T-helper 17 cell (primary cell): Measurements from ENCODE around the gene SDK1. TPM values are rescaled to one million over a fixed set of nuclear protein-coding genes. Genes with fewer than 3 reads are reported as not detected.
A peak's percentile ranks its signal among the peaks of the same experiment; 100 is the strongest.
"Not testable (repeated sequence)": the region's sequence is repeated elsewhere in the genome, so short reads cannot be mapped to it uniquely, and the experiment has no call there.

ENCODE experiments used
- ATAC-seq: fragments of 150-1000 bp; cut with Tn5 transposase; 2 replicates; pipeline ENCODE4 v1.10.0; 2021; ENCODE audit warnings: mild to moderate bottlenecking, moderate library complexity
- DNase-seq, 3 donors: peaks; one replicate each; pipeline versions ENCODE4 v3.0.0 to v3.0.0-alpha.2; 2020 to 2021
- H3K9me3 ChIP-seq: one replicate; pipeline ENCODE4 v1.7.0; 2013; ENCODE audit warnings: low read length, mild to moderate bottlenecking; ENCODE audit not compliant: control insufficient read depth, poor library complexity, severe bottlenecking
- H3K27ac Mint-ChIP-seq: one replicate; pipeline ENCODE4 v1.8.0; 2022; ENCODE audit warnings: mild to moderate bottlenecking, moderate library complexity, mixed read lengths
- H3K27me3 Mint-ChIP-seq: one replicate; pipeline ENCODE4 v1.8.0; 2022; ENCODE audit warnings: mixed read lengths
- H3K36me3 Mint-ChIP-seq: one replicate; pipeline ENCODE4 v1.8.0; 2022; ENCODE audit warnings: low read depth, mixed read lengths
- H3K4me1 Mint-ChIP-seq: one replicate; pipeline ENCODE4 v1.8.0; 2022; ENCODE audit warnings: mild to moderate bottlenecking, mixed read lengths
- H3K4me3 Mint-ChIP-seq: one replicate; pipeline ENCODE4 v1.8.0; 2022; ENCODE audit warnings: mild to moderate bottlenecking, moderate library complexity, mixed read lengths
- total RNA-seq, 4 donors: library from RNA in 2 of 4; stranded (reverse) in 2 of 4; gene quantifications; one replicate each; pipeline ENCODE4 v1.2.3 and lab custom pipeline; 2022 to 2026

The SDK1 gene
- total RNA-seq, 2 donors from 2014 or later: 0.12 to 0.13 TPM

GRCh38 chr7:3560495-3560894, 259.4 kb downstream of the SDK1 start:
- no peak for DNase-seq
- no peak for ATAC-seq
- peaks cover 2% of the 10 kb centered on the region for H3K36me3 Mint-ChIP-seq
- no peaks in the 10 kb centered on the region for H3K9me3 ChIP-seq
- peaks cover 3% of the 10 kb centered on the region for H3K4me1 Mint-ChIP-seq
- H3K27me3 Mint-ChIP-seq: peaks cover 24% of the 10 kb centered on the region
- no peak overlapping the region for H3K4me3 Mint-ChIP-seq
- no peak overlapping the region for H3K27ac Mint-ChIP-seq

- ATAC-seq (no peak), DNase-seq (no peak)
- Mint-ChIP-seq H3K27ac (no peak overlapping the region), H3K4me1 (peaks cover 4% of the 10 kb centered on the region), H3K36me3 (no peaks in the 10 kb centered on the region), H3K27me3 (peaks cover 23% of the 10 kb centered on the region), H3K4me3 (no peak overlapping the region)
- H3K9me3 ChIP-seq: no peaks in the 10 kb centered on the region
Observed at GRCh38 chr7:3561932-3562331, 260.9 kb downstream of the SDK1 start.

- no peak overlapping the region for H3K4me3 Mint-ChIP-seq
- H3K4me1 Mint-ChIP-seq: peaks cover 4% of the 10 kb centered on the region
- DNase-seq (no peak), ATAC-seq (no peak)
- H3K27me3 Mint-ChIP-seq: peaks cover 23% of the 10 kb centered on the region
- no peaks in the 10 kb centered on the region for H3K9me3 ChIP-seq
- H3K36me3 Mint-ChIP-seq: no peaks in the 10 kb centered on the region
- no peak overlapping the region for H3K27ac Mint-ChIP-seq
Observed at GRCh38 chr7:3564231-3564630, 263.2 kb downstream of the SDK1 start.

- Mint-ChIP-seq H3K4me3 (no peak overlapping the region), H3K36me3 (peaks cover 2% of the 10 kb centered on the region), H3K27me3 (peaks cover 8% of the 10 kb centered on the region), H3K27ac (peak overlapping the region; percentile 59), H3K4me1 (peaks cover 4% of the 10 kb centered on the region)
- H3K9me3 ChIP-seq: no peaks in the 10 kb centered on the region
- DNase-seq (no peak), ATAC-seq (no peak)
Observed at GRCh38 chr7:3568516-3568915, 267.5 kb downstream of the SDK1 start.

- no peak overlapping the region for H3K4me3 Mint-ChIP-seq
- H3K4me1 Mint-ChIP-seq: peaks cover 2% of the 10 kb centered on the region
- no peak overlapping the region for H3K27ac Mint-ChIP-seq
- H3K27me3 Mint-ChIP-seq: peaks cover 13% of the 10 kb centered on the region
- ATAC-seq: no peak
- H3K36me3 Mint-ChIP-seq: peaks cover 2% of the 10 kb centered on the region
- H3K9me3 ChIP-seq: no peaks in the 10 kb centered on the region
- no peak for DNase-seq
Observed at GRCh38 chr7:3569643-3570042, 268.6 kb downstream of the SDK1 start.

GRCh38 chr7:3573151-3573550, 272.1 kb downstream of the SDK1 start:
- no peak overlapping the region for H3K27ac Mint-ChIP-seq
- H3K36me3 Mint-ChIP-seq: peaks cover 2% of the 10 kb centered on the region
- no peak for ATAC-seq
- H3K4me1 Mint-ChIP-seq: no peaks in the 10 kb centered on the region
- no peak for DNase-seq
- H3K9me3 ChIP-seq: no peaks in the 10 kb centered on the region
- peaks cover 16% of the 10 kb centered on the region for H3K27me3 Mint-ChIP-seq
- H3K4me3 Mint-ChIP-seq: no peak overlapping the region

- ATAC-seq (no peak), DNase-seq (no peak)
- H3K9me3 ChIP-seq: no peaks in the 10 kb centered on the region
- peaks cover 16% of the 10 kb centered on the region for H3K27me3 Mint-ChIP-seq
- peaks cover 2% of the 10 kb centered on the region for H3K36me3 Mint-ChIP-seq
- no peaks in the 10 kb centered on the region for H3K4me1 Mint-ChIP-seq
- no peak overlapping the region for H3K4me3 Mint-ChIP-seq
- H3K27ac Mint-ChIP-seq: no peak overlapping the region
Observed at GRCh38 chr7:3574386-3574785, 273.3 kb downstream of the SDK1 start.

- DNase-seq (no peak), ATAC-seq (no peak)
- no peaks in the 10 kb centered on the region for H3K9me3 ChIP-seq
- no peaks in the 10 kb centered on the region for H3K4me1 Mint-ChIP-seq
- H3K4me3 Mint-ChIP-seq: no peak overlapping the region
- H3K27ac Mint-ChIP-seq: no peak overlapping the region
- H3K27me3 Mint-ChIP-seq: peaks cover 16% of the 10 kb centered on the region
- H3K36me3 Mint-ChIP-seq: peaks cover 2% of the 10 kb centered on the region
Observed at GRCh38 chr7:3575753-3576531, 274.9 kb downstream of the SDK1 start.

- Mint-ChIP-seq H3K4me1 (no peaks in the 10 kb centered on the region), H3K27ac (no peak overlapping the region), H3K36me3 (no peaks in the 10 kb centered on the region), H3K27me3 (peaks cover 7% of the 10 kb centered on the region), H3K4me3 (no peak overlapping the region)
- no peak for ATAC-seq
- DNase-seq: no peak
- H3K9me3 ChIP-seq: no peaks in the 10 kb centered on the region
Observed at GRCh38 chr7:3578399-3578798, 277.3 kb downstream of the SDK1 start.

GRCh38 chr7:3579638-3580219, 278.7 kb downstream of the SDK1 start:
- H3K27me3 Mint-ChIP-seq: peaks cover 2% of the 10 kb centered on the region
- DNase-seq (no peak), ATAC-seq (no peak)
- no peak overlapping the region for H3K27ac Mint-ChIP-seq
- H3K36me3 Mint-ChIP-seq: no peaks in the 10 kb centered on the region
- no peaks in the 10 kb centered on the region for H3K4me1 Mint-ChIP-seq
- H3K9me3 ChIP-seq: no peaks in the 10 kb centered on the region
- no peak overlapping the region for H3K4me3 Mint-ChIP-seq

GRCh38 chr7:3582145-3582544, 281.1 kb downstream of the SDK1 start:
- not testable (repeated sequence) for H3K4me1 Mint-ChIP-seq, H3K4me3 Mint-ChIP-seq, H3K9me3 ChIP-seq, H3K27me3 Mint-ChIP-seq, DNase-seq, H3K36me3 Mint-ChIP-seq, ATAC-seq, H3K27ac Mint-ChIP-seq

GRCh38 chr7:3585826-3586225, 284.8 kb downstream of the SDK1 start:
- Mint-ChIP-seq H3K27me3 (no peaks in the 10 kb centered on the region), H3K4me3 (no peak overlapping the region), H3K4me1 (no peaks in the 10 kb centered on the region), H3K27ac (no peak overlapping the region), H3K36me3 (peaks cover 2% of the 10 kb centered on the region)
- no peak for DNase-seq
- H3K9me3 ChIP-seq: no peaks in the 10 kb centered on the region
- ATAC-seq: no peak

- H3K4me3 Mint-ChIP-seq: no peak overlapping the region
- no peak overlapping the region for H3K27ac Mint-ChIP-seq
- DNase-seq (no peak), ATAC-seq (no peak)
- H3K27me3 Mint-ChIP-seq: peaks cover 5% of the 10 kb centered on the region
- peaks cover 2% of the 10 kb centered on the region for H3K36me3 Mint-ChIP-seq
- H3K4me1 Mint-ChIP-seq: peaks cover 2% of the 10 kb centered on the region
- no peaks in the 10 kb centered on the region for H3K9me3 ChIP-seq
Observed at GRCh38 chr7:3588341-3588740, 287.3 kb downstream of the SDK1 start.

- Mint-ChIP-seq H3K36me3 (peaks cover 2% of the 10 kb centered on the region), H3K4me3 (no peak overlapping the region), H3K27ac (no peak overlapping the region), H3K4me1 (peaks cover 2% of the 10 kb centered on the region), H3K27me3 (peaks cover 10% of the 10 kb centered on the region)
- ATAC-seq (no peak), DNase-seq (no peak)
- no peaks in the 10 kb centered on the region for H3K9me3 ChIP-seq
Observed at GRCh38 chr7:3589752-3590151, 288.7 kb downstream of the SDK1 start.
